Ramos (cell line): ENCODE results near the gene SKIDA1.
"Not testable (repeated sequence)": the region's sequence is repeated elsewhere in the genome, so short reads cannot be mapped to it uniquely, and the experiment has no call there.

Source experiments
- in situ Hi-C: fragments of 300-500 bp; cut with MboI; formaldehyde crosslinking; loops from one replicate; pipeline ENCODE4 v1.14.3; 2022; ENCODE audit warnings: low sequenced_read_pairs; ENCODE audit not compliant: unreplicated experiment

Gene SKIDA1

DNA sequence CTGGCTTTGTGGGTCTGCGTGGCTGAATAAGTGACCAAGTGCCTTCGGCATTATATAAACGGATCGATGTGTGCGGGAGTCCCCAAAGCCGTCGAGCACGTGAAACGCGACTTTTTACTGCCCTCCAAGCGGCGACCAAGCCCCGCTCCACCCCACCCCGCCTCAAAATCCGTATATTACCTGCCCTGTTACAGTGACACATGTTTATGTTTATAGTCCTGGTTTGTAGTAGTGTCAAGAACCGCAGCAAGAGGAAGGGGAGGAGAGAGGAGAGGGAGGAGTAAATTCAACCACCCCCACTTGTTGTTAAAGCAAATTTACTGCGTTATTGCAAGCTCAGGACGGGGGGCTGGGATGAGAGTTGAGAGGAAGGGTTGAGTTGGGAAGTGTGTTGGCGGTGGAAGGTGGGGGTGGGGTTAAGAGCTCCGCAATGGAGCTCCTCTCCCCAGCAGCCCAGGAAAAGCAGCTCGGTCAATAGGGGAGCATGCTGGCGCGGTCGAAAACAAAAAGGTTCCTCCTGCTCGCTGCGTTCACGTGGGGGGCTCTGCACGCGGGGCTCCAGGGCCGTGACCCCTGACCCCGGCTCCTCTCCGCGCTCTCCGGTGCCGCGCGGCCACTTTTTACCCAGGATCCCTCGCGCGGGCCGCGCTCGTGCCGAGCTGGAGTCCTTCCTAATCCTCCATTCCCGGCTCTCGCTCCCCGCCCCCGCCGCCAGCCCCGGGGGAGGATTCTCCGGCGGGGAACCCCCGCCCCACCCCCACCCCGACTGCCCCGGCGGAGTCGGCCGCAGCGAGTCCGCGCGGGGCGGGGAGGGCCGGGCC, at the start of gene SKIDA1:
Gene SKIDA1 (minus strand): TSS at position 316 of the 821 bp plus-strand sequence. CDS start 7,860 bp downstream, outside the sequence.
- in situ Hi-C loops, result no loop called here

DNA sequence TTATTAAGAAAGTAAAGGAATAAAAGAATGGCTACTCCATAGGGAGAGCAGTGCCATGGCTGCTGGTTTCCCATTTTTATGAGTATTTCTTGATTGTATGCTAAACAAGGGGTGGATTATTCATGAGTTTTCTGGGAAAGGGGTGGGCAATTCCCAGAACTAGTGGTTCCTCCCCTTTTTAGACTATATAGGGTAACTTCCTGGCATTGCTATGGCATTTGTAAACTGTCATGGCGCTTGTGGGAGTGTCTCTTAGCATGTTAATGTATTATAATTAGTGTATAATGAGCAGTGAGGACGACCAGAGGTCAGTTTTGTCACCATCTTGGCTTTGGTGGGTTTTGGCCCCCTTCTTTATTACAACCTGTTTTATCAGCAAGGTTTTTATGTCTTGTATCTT, 49.0 kb upstream of the SKIDA1 start:
- in situ Hi-C loops, result not testable (repeated sequence)

DNA sequence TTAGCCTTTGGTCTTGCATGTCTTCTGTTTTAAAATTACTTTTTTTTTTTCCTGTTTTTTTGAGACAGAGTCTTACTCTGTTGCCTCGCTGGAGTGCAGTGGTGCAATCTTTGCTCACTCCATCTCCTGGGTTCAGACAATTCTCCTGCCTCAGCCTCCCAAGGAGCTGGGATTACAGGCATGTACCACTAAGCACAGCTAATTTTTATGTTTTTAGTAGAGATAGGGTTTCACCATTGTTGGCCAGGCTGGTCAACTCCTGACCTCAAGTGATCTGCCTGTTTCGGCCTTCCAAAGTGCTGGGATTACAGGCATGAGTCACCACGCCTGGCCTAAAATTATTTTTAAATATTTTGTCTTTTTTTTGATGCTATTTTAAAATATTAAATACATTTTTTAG, 47.1 kb upstream of the SKIDA1 start:
- in situ Hi-C loops, result no loop called here

DNA sequence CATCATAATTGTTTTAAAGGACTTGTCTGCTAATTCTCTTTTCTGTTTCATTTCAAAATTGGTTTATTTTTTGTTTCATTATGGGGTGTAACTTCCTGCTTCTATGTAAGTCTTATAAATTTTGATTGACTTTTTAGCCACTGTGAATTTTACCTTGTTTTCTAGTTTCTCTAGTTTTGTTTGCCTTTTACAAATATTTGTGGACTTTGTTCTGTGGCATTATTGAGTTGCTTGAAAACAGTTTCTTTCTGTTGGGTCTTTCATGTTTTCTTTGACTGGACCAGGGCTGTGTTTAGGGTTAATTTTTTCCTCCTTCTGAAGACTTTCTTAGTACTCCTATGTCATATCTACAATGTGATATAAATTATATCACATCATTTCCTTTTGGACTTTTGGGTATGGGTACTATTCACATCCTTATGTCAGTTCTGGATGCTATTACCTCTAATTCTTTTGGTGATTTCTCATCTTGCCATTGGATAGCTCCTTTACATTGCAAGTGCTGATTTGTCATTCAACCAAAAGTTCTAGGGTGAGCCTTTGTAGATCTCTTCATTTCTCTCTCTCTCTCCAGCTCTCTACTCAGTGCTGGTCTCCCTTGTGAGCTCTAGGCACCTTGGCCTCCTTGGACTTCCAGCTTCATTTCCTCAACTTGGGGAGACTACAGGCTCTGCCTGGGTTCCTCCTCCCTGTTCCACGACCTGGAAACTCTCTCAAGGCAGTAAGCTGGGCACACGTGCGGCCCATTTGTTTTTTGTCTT, 45.5 kb upstream of the SKIDA1 start:
- in situ Hi-C loops, result no loop called here

- in situ Hi-C loops, result not testable (repeated sequence)
Measured at GRCh38 chr10:21558984-21559383, 33.5 kb upstream of the SKIDA1 start.

GRCh38 chr10:21556527-21556926, 31.0 kb upstream of the SKIDA1 start:
- in situ Hi-C loops, result no loop called here

DNA sequence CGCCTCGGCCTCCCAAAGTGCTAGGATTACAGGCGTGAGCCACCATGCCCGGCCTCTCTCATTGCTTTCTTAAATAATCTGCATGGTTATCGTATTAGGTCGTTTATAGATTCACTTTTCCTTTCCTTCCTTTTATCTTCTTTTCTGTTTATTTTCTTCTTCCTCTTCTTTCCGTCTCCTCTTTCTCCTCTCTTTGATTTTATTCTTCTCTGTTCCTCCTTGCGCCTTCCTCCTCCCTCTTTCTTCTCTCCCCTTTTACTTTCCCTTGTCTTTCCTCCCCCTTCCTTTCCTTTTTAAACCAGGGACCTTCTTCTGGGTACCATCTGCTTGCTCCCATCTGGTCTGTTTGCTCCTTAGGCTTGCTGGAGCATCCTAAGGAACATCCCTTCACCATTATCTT, 27.2 kb upstream of the SKIDA1 start:
- in situ Hi-C loops, result no loop called here

DNA sequence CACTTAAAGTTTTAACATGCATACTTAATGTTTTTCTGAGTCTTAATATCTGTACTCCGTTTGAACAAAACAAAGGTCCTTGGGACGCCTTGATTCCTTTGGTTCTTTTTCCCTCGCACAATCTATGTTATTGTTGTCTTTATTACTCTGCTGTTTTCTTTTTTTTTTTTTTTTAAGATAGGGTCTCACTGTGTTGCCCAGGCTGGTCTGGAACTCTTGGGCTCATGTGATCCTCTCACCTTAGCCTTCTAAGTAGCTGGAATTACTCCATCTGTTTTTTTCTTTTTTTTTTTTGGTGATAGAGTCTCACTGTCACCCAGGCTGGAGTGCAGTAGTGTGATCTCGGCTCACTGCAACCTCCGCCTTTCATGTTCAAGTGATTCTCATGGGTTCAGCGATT, 21.8 kb upstream of the SKIDA1 start:
- in situ Hi-C loops, result no loop called here

DNA sequence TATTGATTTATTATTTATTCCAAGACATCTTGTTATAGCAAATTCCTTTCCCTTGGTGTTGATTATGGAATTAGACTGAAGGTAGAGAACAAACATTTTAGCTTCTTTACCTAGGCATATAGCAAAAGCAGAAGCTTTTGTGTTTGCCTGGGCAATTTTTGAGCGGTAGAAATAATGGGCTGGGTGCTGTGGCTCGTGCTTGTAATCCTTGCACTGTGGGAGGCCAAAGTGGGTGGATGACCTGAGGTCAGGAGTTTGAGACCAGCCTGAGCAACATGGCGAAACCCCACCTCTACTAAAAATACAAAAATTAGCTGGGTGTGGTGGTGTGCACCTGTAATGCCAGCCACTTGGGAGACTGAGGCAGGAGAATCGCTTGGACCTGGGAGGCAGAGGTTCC, 15.2 kb upstream of the SKIDA1 start:
- in situ Hi-C loops, result not testable (repeated sequence)

- in situ Hi-C loops, result no loop called here
Measured at GRCh38 chr10:21536874-21537273, 11.4 kb upstream of the SKIDA1 start.

- in situ Hi-C loops, result not testable (repeated sequence)
Measured at GRCh38 chr10:21535976-21536375, 10.5 kb upstream of the SKIDA1 start.

GRCh38 chr10:21535494-21535965, 10.0 kb upstream of the SKIDA1 start:
- in situ Hi-C loops, result no loop called here

GRCh38 chr10:21534604-21535493, 9.4 kb upstream of the SKIDA1 start:
- in situ Hi-C loops, result no loop called here

DNA sequence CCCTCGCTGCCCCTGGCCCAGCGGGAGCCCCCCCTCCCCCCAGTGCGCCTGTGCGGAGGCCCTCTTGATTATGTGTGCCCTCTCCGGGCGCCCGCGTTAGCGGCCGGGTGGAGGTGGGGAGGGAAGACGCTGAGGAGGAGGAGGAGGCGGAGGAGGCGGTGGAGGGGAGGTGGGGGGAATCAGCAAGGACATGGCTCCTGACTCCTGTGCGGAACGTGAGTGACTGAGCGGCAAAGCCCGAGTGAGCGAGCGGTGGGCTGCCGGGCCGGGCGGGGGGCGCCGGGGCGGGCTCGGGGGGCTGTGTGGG, 8.8 kb upstream of the SKIDA1 start:
- in situ Hi-C loops, result no loop called here

DNA sequence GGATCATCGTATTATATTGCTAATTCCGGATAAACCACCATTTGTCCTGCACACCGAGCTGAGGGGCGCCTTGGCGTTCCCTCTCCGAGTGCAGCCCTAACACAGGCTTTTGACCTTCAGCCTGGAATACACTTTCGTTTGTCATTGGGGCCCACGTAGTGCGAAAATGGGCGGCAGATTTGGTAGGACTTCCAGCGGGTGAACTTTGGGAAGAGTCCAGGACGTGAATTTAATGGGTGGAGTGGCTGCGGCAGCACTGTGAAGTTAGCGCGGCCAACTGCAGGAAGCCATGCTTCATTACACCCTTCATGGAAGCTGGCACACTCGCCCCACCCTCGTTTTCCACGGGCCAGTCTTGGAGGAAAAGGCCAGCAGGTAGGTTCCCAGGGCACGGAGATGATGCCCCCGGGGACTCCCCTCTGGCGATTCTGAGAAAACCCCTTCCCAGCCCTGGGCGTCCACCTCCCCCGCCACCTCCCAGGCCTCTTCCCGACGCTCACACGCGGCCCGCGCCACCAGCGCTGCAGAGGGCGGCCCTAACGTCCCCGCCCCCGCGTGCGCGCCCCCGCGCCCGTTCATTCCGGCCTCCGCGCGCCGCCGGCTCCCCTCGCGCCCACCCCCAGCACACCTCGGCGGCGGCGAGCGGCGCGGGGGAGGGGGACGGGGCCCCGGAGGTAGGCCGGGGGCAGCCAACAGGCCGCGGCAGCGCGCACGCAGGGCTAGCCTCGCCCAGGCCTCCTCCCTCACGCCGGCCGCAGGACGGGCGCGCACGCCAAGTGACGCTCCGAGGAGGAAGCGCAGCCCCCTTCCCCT, 8.2 kb upstream of the SKIDA1 start, which contains the start of gene MLLT10:
Gene MLLT10 (plus strand): TSS at position 766 of the 813 bp plus-strand sequence. CDS start 413 bp downstream, outside the sequence.
- in situ Hi-C loops, result no loop called here

- in situ Hi-C loops, result no loop called here
Measured at GRCh38 chr10:21532694-21533466, 7.4 kb upstream of the SKIDA1 start.

DNA sequence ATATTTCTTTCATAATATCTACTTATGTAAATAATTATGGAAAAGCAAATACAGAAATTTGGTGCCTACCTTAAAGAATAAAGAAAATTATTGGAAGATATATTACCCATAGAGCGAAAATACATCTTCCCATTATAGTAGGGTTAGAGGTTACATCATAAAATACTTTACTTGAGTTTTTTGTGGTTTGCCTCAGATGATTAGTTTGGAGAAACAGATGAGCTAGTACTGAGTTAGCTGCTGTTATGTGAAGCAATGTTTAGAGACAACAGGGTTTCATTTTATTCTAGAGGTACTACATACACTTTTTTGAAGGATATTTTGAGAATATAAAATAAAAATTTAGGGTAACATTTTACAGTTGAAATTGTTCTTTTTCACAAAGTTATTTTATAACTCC, 5.7 kb upstream of the SKIDA1 start:
- in situ Hi-C loops, result no loop called here

- in situ Hi-C loops, result no loop called here
Measured at GRCh38 chr10:21530641-21531040, 5.2 kb upstream of the SKIDA1 start.

GRCh38 chr10:21530168-21530567, 4.7 kb upstream of the SKIDA1 start:
- in situ Hi-C loops, result no loop called here
